ENCODE measurements around the gene PRSS50. TPM values are rescaled to one million over a fixed set of nuclear protein-coding genes. Genes with fewer than 3 reads are reported as not detected.

PRSS50 gene
- total RNA-seq, 1 experiment from 2014 or later = not detected

- no peak for TF ChIP-seq TCF7L2 (IDR thresholded peaks at IDR 0.05; ENCODE audit: borderline replicate concordance, extremely low read depth, insufficient read depth, insufficient read length)
- no peak for TF ChIP-seq SIN3A (IDR thresholded peaks at IDR 0.05; ENCODE audit: low read depth)
- no peak for TF ChIP-seq CBX3 (IDR thresholded peaks at IDR 0.05; ENCODE audit: low read depth)
- TF ChIP-seq SP1 (IDR thresholded peaks at IDR 0.05; ENCODE audit: low read depth) = no peak
- no peak for TF ChIP-seq ZFX (IDR thresholded peaks at IDR 0.05)
- no peak for TF ChIP-seq ZNF274 (IDR thresholded peaks at IDR 0.05; ENCODE audit: low read depth, low read length)
- TF ChIP-seq REST (IDR thresholded peaks at IDR 0.05; ENCODE audit: low read depth) = no peak
- no peak for TF ChIP-seq CEBPB (IDR thresholded peaks at IDR 0.05; ENCODE audit: low read depth)
- no peak for TF ChIP-seq FOSL1 (IDR thresholded peaks at IDR 0.05; ENCODE audit: low read depth)
- TF ChIP-seq ELF1 (IDR thresholded peaks at IDR 0.05; ENCODE audit: borderline replicate concordance, low read depth) = no peak
- no peak for TF ChIP-seq EZH2phosphoT487 (IDR thresholded peaks at IDR 0.05; ENCODE audit: borderline replicate concordance)
- no peak for TF ChIP-seq YY1 (IDR thresholded peaks at IDR 0.05; ENCODE audit: extremely low read depth, insufficient replicate concordance, low read depth, low read length)
Observed at GRCh38 chr3:46712191-46713049, 5.2 kb downstream of the PRSS50 start (continued).
